ENCODE data around the gene ASB12. TPM values are rescaled to one million over a fixed set of nuclear protein-coding genes. Genes with fewer than 3 reads are reported as not detected.

The ASB12 gene
- total and polyA plus RNA-seq, 9 donors = 0.24 to 1.2 (median 0.60) TPM

- no peaks in the 10 kb centered on the region for H3K36me3 ChIP-seq
- DNase-seq = no peak
- no peaks in the 10 kb centered on the region for H3K4me1 ChIP-seq (ENCODE audit: insufficient read depth)
- WGBS, 3 donors = 87 to 94% (median 89%) methylated on average over 3 of the region's 3 CpGs
- H3K27me3 ChIP-seq = no peaks in the 10 kb centered on the region
- no peak overlapping the region for H3K27ac ChIP-seq
- TF ChIP-seq CTCF (IDR thresholded peaks at IDR 0.05) (no peak), EP300 (IDR thresholded peaks at IDR 0.05) (no peak), POLR2A (IDR thresholded peaks at IDR 0.05) (no peak)
- H3K9me3 ChIP-seq = no peaks in the 10 kb centered on the region
- no peak overlapping the region for H3K4me3 ChIP-seq
- intact Hi-C loops (cut with DNase I) = no loop called here
Measured at GRCh38 chrX:64188901-64189300, 41.5 kb downstream of the ASB12 start.

GRCh38 chrX:64187762-64188150 lies 42.7 kb downstream of the ASB12 start:
- Histone ChIP-seq H3K4me3 (no peak overlapping the region), H3K36me3 (no peaks in the 10 kb centered on the region), H3K27me3 (no peaks in the 10 kb centered on the region), H3K9me3 (no peaks in the 10 kb centered on the region), H3K27ac (no peak overlapping the region), H3K4me1 (ENCODE audit: insufficient read depth) (no peaks in the 10 kb centered on the region)
- intact Hi-C loops (cut with DNase I) = no loop called here
- DNase-seq = no peak
- no peak for TF ChIP-seq CTCF (IDR thresholded peaks at IDR 0.05)
- no peak for TF ChIP-seq POLR2A (IDR thresholded peaks at IDR 0.05)
- no peak for TF ChIP-seq EP300 (IDR thresholded peaks at IDR 0.05)

DNA sequence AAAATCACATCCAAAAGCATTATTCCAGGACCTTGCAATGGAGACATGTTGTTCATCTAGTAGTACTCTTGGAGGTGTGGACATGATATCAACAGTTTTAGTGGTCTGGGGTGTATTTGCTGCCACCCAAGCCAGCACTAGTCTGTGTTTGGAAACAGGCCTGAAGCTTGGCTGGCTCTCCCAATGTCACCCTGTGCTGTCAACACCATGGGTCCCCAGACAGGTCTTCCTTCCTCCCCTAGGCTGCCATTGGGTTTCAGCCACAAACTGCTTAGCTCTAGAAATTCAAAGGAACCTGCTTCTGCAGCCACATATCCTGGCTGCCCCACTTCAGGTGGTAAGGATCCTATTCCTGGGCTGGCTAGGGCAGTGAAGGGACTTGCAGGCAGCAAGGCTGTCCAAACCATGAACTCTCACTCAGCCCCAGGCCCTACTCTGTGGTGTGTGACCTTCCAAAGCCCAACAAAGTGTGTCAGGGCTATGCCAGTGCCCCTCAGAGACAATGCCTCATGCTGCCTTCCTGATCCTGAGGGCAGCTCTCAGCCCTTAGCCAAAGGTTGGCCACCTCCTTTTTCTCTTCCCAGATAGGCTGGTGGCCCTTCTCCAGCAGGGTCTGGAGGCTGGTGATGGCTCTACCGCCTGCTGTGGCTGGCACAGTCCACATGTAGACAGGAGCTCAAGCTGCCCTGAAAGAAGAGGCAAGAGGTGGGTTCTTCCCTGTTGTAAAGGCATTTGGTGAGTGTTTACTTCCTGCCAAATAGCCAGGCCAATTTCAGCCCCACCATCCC lies 43.2 kb downstream of the ASB12 start:
- WGBS, 3 donors = 41 to 71% (median 67%) methylated on average over 1 of the region's 1 CpG
- H3K27me3 ChIP-seq = no peaks in the 10 kb centered on the region
- DNase-seq = no peak
- no peak overlapping the region for H3K27ac ChIP-seq
- no peaks in the 10 kb centered on the region for H3K9me3 ChIP-seq
- intact Hi-C loops (cut with DNase I) = no loop called here
- TF ChIP-seq EP300 (IDR thresholded peaks at IDR 0.05) (no peak), CTCF (IDR thresholded peaks at IDR 0.05) (no peak), POLR2A (IDR thresholded peaks at IDR 0.05) (no peak)
- H3K4me1 ChIP-seq (ENCODE audit: insufficient read depth) = no peaks in the 10 kb centered on the region
- H3K4me3 ChIP-seq = no peak overlapping the region
- no peaks in the 10 kb centered on the region for H3K36me3 ChIP-seq

DNA sequence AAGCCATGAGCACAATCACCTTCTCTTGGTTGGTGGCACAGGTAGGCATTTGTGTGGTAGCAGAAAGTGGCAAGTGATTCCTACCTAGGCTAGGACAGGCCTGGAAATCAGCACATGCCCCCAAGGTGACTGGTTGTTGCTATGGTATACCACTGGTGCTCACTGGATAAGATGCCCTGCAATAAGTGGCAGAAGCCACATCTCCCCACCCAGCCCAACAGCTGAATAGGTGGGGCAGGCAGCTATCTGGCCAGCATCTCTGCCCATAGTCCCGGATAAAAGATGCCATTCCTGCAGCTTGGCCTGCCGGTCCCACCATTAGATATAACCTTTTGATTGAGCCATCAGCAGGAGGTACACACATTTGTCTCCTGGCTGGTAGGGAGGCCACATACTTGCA lies 46.0 kb downstream of the ASB12 start:
- H3K36me3 ChIP-seq = no peaks in the 10 kb centered on the region
- 72 to 82% (median 82%) methylated on average over 2 of the region's 2 CpGs for WGBS, 3 donors
- H3K4me1 ChIP-seq (ENCODE audit: insufficient read depth) = no peaks in the 10 kb centered on the region
- H3K9me3 ChIP-seq = no peaks in the 10 kb centered on the region
- intact Hi-C loops (cut with DNase I) = no loop called here
- no peak overlapping the region for H3K4me3 ChIP-seq
- no peak for DNase-seq
- no peaks in the 10 kb centered on the region for H3K27me3 ChIP-seq
- TF ChIP-seq EP300 (IDR thresholded peaks at IDR 0.05) = no peak
- no peak for TF ChIP-seq CTCF (IDR thresholded peaks at IDR 0.05)
- no peak for TF ChIP-seq POLR2A (IDR thresholded peaks at IDR 0.05)
- H3K27ac ChIP-seq = no peak overlapping the region

Data from ovary (tissue), 9 donors.